Measurements from ENCODE around the gene FSTL5.

FSTL5 gene

GRCh38 chr4:161573836-161574235, 590.0 kb downstream of the FSTL5 start:
- DNase-seq: no peak

- no peak for DNase-seq
Measured at GRCh38 chr4:161564230-161564834, 599.5 kb downstream of the FSTL5 start.

- no peak for DNase-seq
Measured at GRCh38 chr4:161555689-161556660, 607.8 kb downstream of the FSTL5 start.

GRCh38 chr4:161554372-161554990, 609.3 kb downstream of the FSTL5 start:
- no peak for DNase-seq

GRCh38 chr4:161546902-161547301, 616.9 kb downstream of the FSTL5 start:
- DNase-seq: no peak

GRCh38 chr4:161540265-161540664, 623.5 kb downstream of the FSTL5 start:
- no peak for DNase-seq

- DNase-seq: no peak
Measured at GRCh38 chr4:161538941-161539340, 624.9 kb downstream of the FSTL5 start.

- no peak for DNase-seq
Measured at GRCh38 chr4:161530710-161531109, 633.1 kb downstream of the FSTL5 start.

- DNase-seq: no peak
Measured at GRCh38 chr4:161525121-161525520, 638.7 kb downstream of the FSTL5 start.

- no peak for DNase-seq
Measured at GRCh38 chr4:161522031-161522430, 641.8 kb downstream of the FSTL5 start.

GRCh38 chr4:161519611-161520010, 644.2 kb downstream of the FSTL5 start:
- DNase-seq: no peak

- DNase-seq: no peak
Measured at GRCh38 chr4:161517941-161518340, 645.9 kb downstream of the FSTL5 start.

GRCh38 chr4:161505141-161505540, 658.7 kb downstream of the FSTL5 start:
- DNase-seq: no peak

- no peak for DNase-seq
Measured at GRCh38 chr4:161498155-161498554, 665.6 kb downstream of the FSTL5 start.

GRCh38 chr4:161486461-161486860, 677.3 kb downstream of the FSTL5 start:
- no peak for DNase-seq

- no peak for DNase-seq
Measured at GRCh38 chr4:161466316-161466715, 697.5 kb downstream of the FSTL5 start.

- DNase-seq: no peak
Measured at GRCh38 chr4:161463436-161463835, 700.4 kb downstream of the FSTL5 start.

GRCh38 chr4:161457906-161458305, 705.9 kb downstream of the FSTL5 start:
- DNase-seq: no peak

GRCh38 chr4:161457311-161457710, 706.5 kb downstream of the FSTL5 start:
- no peak for DNase-seq

GRCh38 chr4:161454860-161455259, 708.9 kb downstream of the FSTL5 start:
- DNase-seq: no peak

- no peak for DNase-seq
Measured at GRCh38 chr4:161448550-161449180, 715.1 kb downstream of the FSTL5 start.

GRCh38 chr4:161444626-161445025, 719.2 kb downstream of the FSTL5 start:
- no peak for DNase-seq

GRCh38 chr4:161442921-161443320, 720.9 kb downstream of the FSTL5 start:
- no peak for DNase-seq

All from NCI-H526 (cell line).